Measurements from ENCODE around the gene ZNF497.
A peak's percentile ranks its signal among the peaks of the same experiment; 100 is the strongest.
"Not testable (repeated sequence)": the region's sequence is repeated elsewhere in the genome, so short reads cannot be mapped to it uniquely, and the experiment has no call there.

The ZNF497 gene

GRCh38 chr19:58393725-58394033 lies 31.1 kb upstream of the ZNF497 start:
- no peak for DNase-seq

- no peak for DNase-seq
Measured at GRCh38 chr19:58392945-58393724, 30.6 kb upstream of the ZNF497 start.

GRCh38 chr19:58388175-58388526 lies 25.6 kb upstream of the ZNF497 start:
- no peak for DNase-seq

GRCh38 chr19:58387338-58388174 lies 25.0 kb upstream of the ZNF497 start:
- DNase-seq, result no peak

- peak; percentile 100 for DNase-seq
Measured at GRCh38 chr19:58386576-58387337, 24.2 kb upstream of the ZNF497 start, which contains the start of gene RPS5. TSS of gene RPS5 (plus strand) at chr19:58387269. CDS start at chr19:58388138, 869 bp downstream.

- DNase-seq, result peak; percentile 43
Measured at GRCh38 chr19:58385891-58386575, 23.5 kb upstream of the ZNF497 start.

GRCh38 chr19:58385313-58385890 lies 22.9 kb upstream of the ZNF497 start:
- no peak for DNase-seq

- DNase-seq, result no peak
Measured at GRCh38 chr19:58382997-58383603, 20.5 kb upstream of the ZNF497 start.

GRCh38 chr19:58381460-58382212 lies 19.1 kb upstream of the ZNF497 start:
- no peak for DNase-seq

- DNase-seq, result peak; percentile 100
Measured at GRCh38 chr19:58380662-58381459, 18.3 kb upstream of the ZNF497 start, which contains the start of gene ZNF837. TSS of gene ZNF837 (minus strand) at chr19:58381030. CDS start at chr19:58369332, 11,698 bp downstream.

- DNase-seq, result peak; percentile 58
Measured at GRCh38 chr19:58380037-58380661, 17.6 kb upstream of the ZNF497 start.

GRCh38 chr19:58379246-58379645 lies 16.7 kb upstream of the ZNF497 start:
- DNase-seq, result no peak

- not testable (repeated sequence) for DNase-seq
Measured at GRCh38 chr19:58376724-58377123, 14.2 kb upstream of the ZNF497 start.

- DNase-seq, result no peak
Measured at GRCh38 chr19:58374200-58374599, 11.6 kb upstream of the ZNF497 start.

- no peak for DNase-seq
Measured at GRCh38 chr19:58372311-58373133, 10.0 kb upstream of the ZNF497 start.

GRCh38 chr19:58368561-58369360 lies 6.2 kb upstream of the ZNF497 start:
- no peak for DNase-seq

- DNase-seq, result no peak
Measured at GRCh38 chr19:58367698-58368454, 5.3 kb upstream of the ZNF497 start.

Measured in NCI-H82 (cell line).